ENCODE measurements around the gene ACVR1C. TPM values are rescaled to one million over a fixed set of nuclear protein-coding genes. Genes with fewer than 3 reads are reported as not detected.

ACVR1C gene
- total and polyA plus RNA-seq, 3 donors from 2014 or later, result 0.47 to 2.3 (median 1.4) TPM

GRCh38 chr2:157479081-157480027 is 149.3 kb downstream of the ACVR1C start:
- intact Hi-C loops (cut with DNase I; ENCODE audit: low total_unique reads), result no loop called here
- Histone ChIP-seq H3K27me3 (no peaks in the 10 kb centered on the region), H3K27ac (no peak overlapping the region), H3K4me1 (no peaks in the 10 kb centered on the region), H3K9me3 (no peaks in the 10 kb centered on the region), H3K36me3 (ENCODE audit: low read depth, missing control alignments) (no peaks in the 10 kb centered on the region), H3K4me3 (no peak overlapping the region)
- 86 to 90% methylated on average over 6 to 7 of the region's 7 CpGs for WGBS, 2 donors
- DNase-seq, result no peak
- TF ChIP-seq CTCF (IDR thresholded peaks at IDR 0.05) (no peak), POLR2A (IDR thresholded peaks at IDR 0.05) (no peak)

DNA sequence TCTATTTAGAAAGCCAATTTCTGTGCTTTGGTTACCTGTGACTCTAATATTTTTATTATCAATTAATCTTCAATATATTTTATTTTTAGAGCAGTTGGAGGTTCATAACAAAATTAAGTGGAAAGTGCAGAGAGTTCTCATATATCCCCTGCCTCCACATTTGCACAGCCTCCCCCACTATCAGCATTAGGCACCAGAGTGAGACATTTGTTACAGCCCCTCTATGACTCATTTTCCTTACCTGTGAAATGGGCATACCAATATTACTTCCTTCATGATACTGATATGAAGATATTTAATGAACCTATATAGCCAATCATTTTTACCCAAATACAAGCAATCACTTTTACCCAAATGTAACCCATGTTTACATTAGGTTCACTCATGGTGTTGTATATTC is 150.7 kb downstream of the ACVR1C start:
- Histone ChIP-seq H3K4me1 (no peaks in the 10 kb centered on the region), H3K36me3 (ENCODE audit: low read depth, missing control alignments) (no peaks in the 10 kb centered on the region), H3K27ac (no peak overlapping the region), H3K4me3 (no peak overlapping the region), H3K27me3 (no peaks in the 10 kb centered on the region), H3K9me3 (no peaks in the 10 kb centered on the region)
- DNase-seq, result no peak
- intact Hi-C loops (cut with DNase I; ENCODE audit: low total_unique reads), result no loop called here
- TF ChIP-seq CTCF (IDR thresholded peaks at IDR 0.05) (no peak), POLR2A (IDR thresholded peaks at IDR 0.05) (no peak)

- no peak for TF ChIP-seq POLR2A (IDR thresholded peaks at IDR 0.05)
- TF ChIP-seq CTCF (IDR thresholded peaks at IDR 0.05), result no peak
- no peaks in the 10 kb centered on the region for H3K9me3 ChIP-seq
- intact Hi-C loops (cut with DNase I; ENCODE audit: low total_unique reads), result no loop called here
- no peak for DNase-seq
- no peaks in the 10 kb centered on the region for H3K4me1 ChIP-seq
- H3K36me3 ChIP-seq (ENCODE audit: low read depth, missing control alignments), result no peaks in the 10 kb centered on the region
- no peak overlapping the region for H3K4me3 ChIP-seq
- H3K27me3 ChIP-seq, result no peaks in the 10 kb centered on the region
- no peak overlapping the region for H3K27ac ChIP-seq
These were observed 151.5 kb downstream of the ACVR1C start for GRCh38 chr2:157476953-157477709.

Other genes starting within 250 kb of the ACVR1C start
- gene CYTIP, start 184.8 kb downstream of the ACVR1C start, total RNA-seq, result 1 to 10 TPM; 8.5 to 9.1 TPM
- gene CYTIP, start 184.8 kb downstream of the ACVR1C start, polyA plus RNA-seq (ENCODE audit: insufficient read depth, low read depth, low replicate concordance), result 3.9 TPM
- gene ACVR1, start 247.5 kb upstream of the ACVR1C start, total RNA-seq, result 10 to 100 TPM; 10.3 to 14.9 TPM
- gene ACVR1, start 247.5 kb upstream of the ACVR1C start, polyA plus RNA-seq (ENCODE audit: insufficient read depth, low read depth, low replicate concordance), result 15.3 TPM

All from testis (tissue), 3 donors.